Esophagus muscularis mucosa (tissue), 4 donors: ENCODE data around the gene ATP9A. TPM values are rescaled to one million over a fixed set of nuclear protein-coding genes. Genes with fewer than 3 reads are reported as not detected.

Source experiments
- DNase-seq: peaks from one replicate; pipeline ENCODE4 v3.0.0-alpha.2; 2017; ENCODE audit errors: extremely low spot score
- H3K27ac ChIP-seq, 4 donors: fragments of 200-600 bp; sonication (generic); replicated peaks in 1 of 4; 1 replicate in 3 of 4; 2 replicates in 1 of 4; pipeline ENCODE4 v1.5.1; 2016 to 2019; ENCODE audit warnings: mild to moderate bottlenecking in 1 of 4
- H3K27me3 ChIP-seq, 4 donors: fragments of 200-600 bp; sonication (generic); one replicate each; pipeline versions ENCODE4 v1.5.1 to v1.6.0; 2016 to 2019
- H3K36me3 ChIP-seq, 4 donors: fragments of 200-600 bp; sonication (generic); one replicate each; pipeline ENCODE4 v1.5.1; 2016 to 2019
- H3K4me1 ChIP-seq, 4 donors: fragments of 200-600 bp; sonication (generic); one replicate each; pipeline ENCODE4 v1.5.1; 2016 to 2019
- H3K4me3 ChIP-seq, 4 donors: fragments of 200-600 bp; sonication (generic); 1 replicate in 2 of 4; 2 replicates in 2 of 4; pipeline ENCODE4 v1.5.1; 2016 to 2019; ENCODE audit warnings: mild to moderate bottlenecking in 4 of 4, moderate library complexity in 1 of 4
- H3K9me3 ChIP-seq, 4 donors: fragments of 200-600 bp; sonication (generic); 1 replicate in 3 of 4; 2 replicates in 1 of 4; pipeline ENCODE4 v1.5.1; 2016 to 2019
- EP300 ChIP-seq: sonication (generic); formaldehyde crosslinking; IDR thresholded peaks from one replicate; pipeline ENCODE4 v1.6.1; 2017; ENCODE audit warnings: antibody characterized with exemption
- POLR2A ChIP-seq: fragments of 450-650 bp; IDR thresholded peaks from one replicate; pipeline ENCODE4 v1.6.1; 2017; ENCODE audit warnings: antibody characterized with exemption, moderate library complexity, mild to moderate bottlenecking, low read depth
- POLR2AphosphoS5 ChIP-seq, 2 donors: sonication (generic); formaldehyde crosslinking; IDR thresholded peaks; one replicate each; pipeline ENCODE4 v1.6.1; 2017; ENCODE audit warnings: antibody characterized with exemption in 2 of 2
- WGBS: methylation state at CpG from one replicate; pipeline ENCODE4 v1.1.5; 2018; 5-methylcytosine and 5-hydroxymethylcytosine counted together
- intact Hi-C: fragments of 100-400 bp; cut with DNase I; formaldehyde crosslinking; loops from one replicate; pipeline ENCODE4 v1.15.1; 2023
- total RNA-seq, 4 donors: library from RNA; depleted of rRNA; stranded (reverse); fragments of >200 nt; gene quantifications; one replicate each; pipeline versions ENCODE4 v1.1.0 to v1.2.1, GENCODE V29; 2016
- TF ChIP-seq, protein P1 (sequence below), 3 experiments: fragments of 200-600 bp in 2 of 3; fragments of 450-650 bp in 1 of 3; sonication (generic) in 2 of 3; IDR thresholded peaks; one replicate each; pipeline ENCODE4 v1.5.1; 2017 to 2019; ENCODE audit warnings: antibody characterized with exemption in 3 of 3, mild to moderate bottlenecking in 2 of 3, moderate library complexity in 1 of 3

Gene ATP9A
- total RNA-seq, 4 donors from 2014 or later: 44.4 to 70.9 (median 56.0) TPM

DNA sequence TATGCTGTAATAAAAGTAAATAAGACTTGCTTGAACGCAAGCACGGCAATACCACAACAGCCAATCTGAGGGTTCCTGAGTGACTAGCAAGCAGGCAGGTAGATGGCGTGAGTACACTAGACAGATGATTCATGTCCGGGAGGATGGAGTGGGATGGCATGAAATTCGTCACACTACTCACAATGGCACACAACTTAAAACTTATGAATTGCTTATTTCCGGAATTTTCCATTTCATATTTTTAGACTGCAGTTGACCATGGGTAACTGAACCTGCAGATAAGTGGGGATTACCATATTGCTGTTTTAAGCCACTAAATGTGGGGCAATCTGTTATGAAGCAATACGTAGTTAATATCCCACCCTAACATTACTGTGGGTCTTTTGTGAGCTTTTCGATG is 132.1 kb downstream of the ATP9A start:
- Histone ChIP-seq H3K27me3 (no peaks in the 10 kb centered on the region), H3K36me3 (peaks cover 0 to 45% (median 2%) of the 10 kb centered on the region in 4 donors), H3K4me1 (peaks cover 13 to 24% (median 16%) of the 10 kb centered on the region in 4 donors), H3K4me3 (no peak overlapping the region), H3K27ac (no peak overlapping the region), H3K9me3 (no peaks in the 10 kb centered on the region)
- no peak for TF ChIP-seq EP300
- TF ChIP-seq POLR2A: no peak
- TF ChIP-seq, protein P1, sequence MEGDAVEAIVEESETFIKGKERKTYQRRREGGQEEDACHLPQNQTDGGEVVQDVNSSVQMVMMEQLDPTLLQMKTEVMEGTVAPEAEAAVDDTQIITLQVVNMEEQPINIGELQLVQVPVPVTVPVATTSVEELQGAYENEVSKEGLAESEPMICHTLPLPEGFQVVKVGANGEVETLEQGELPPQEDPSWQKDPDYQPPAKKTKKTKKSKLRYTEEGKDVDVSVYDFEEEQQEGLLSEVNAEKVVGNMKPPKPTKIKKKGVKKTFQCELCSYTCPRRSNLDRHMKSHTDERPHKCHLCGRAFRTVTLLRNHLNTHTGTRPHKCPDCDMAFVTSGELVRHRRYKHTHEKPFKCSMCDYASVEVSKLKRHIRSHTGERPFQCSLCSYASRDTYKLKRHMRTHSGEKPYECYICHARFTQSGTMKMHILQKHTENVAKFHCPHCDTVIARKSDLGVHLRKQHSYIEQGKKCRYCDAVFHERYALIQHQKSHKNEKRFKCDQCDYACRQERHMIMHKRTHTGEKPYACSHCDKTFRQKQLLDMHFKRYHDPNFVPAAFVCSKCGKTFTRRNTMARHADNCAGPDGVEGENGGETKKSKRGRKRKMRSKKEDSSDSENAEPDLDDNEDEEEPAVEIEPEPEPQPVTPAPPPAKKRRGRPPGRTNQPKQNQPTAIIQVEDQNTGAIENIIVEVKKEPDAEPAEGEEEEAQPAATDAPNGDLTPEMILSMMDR (IDR thresholded peaks at IDR 0.05): no peak
- no peak for TF ChIP-seq POLR2AphosphoS5 (IDR thresholded peaks at IDR 0.05)
- intact Hi-C loops: loop anchor here (5.0 kb wide), 1 partner anchor 446 kb away; no protein-coding TSS in a partner anchor
- WGBS: 88% methylated on average over 8 of the region's 8 CpGs
- DNase-seq: no peak

DNA sequence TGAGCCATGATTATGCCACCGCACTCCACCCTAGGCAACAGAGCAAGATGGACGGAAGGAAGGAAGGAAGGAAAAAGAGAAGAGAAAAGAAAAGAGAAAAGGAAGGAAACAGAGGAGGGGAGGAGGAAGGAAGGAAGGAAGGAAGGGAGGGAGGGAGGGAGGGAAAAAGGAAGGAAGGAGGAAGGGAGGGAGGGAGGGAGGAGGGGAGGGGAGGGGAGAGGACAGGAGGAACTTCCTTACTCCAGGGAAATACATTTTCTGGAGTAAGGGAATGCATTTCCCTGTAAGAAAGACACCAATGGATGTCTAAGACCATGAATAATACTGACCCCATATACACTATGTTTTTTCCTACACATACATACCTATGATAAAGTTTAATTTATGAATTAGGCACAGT is 132.5 kb downstream of the ATP9A start:
- Histone ChIP-seq H3K9me3 (no peaks in the 10 kb centered on the region), H3K27me3 (no peaks in the 10 kb centered on the region), H3K4me1 (peaks cover 18 to 28% (median 21%) of the 10 kb centered on the region in 4 donors), H3K27ac (no peak overlapping the region), H3K4me3 (no peak overlapping the region), H3K36me3 (peaks cover 0 to 44% (median 2%) of the 10 kb centered on the region in 4 donors)
- DNase-seq: no peak
- TF ChIP-seq, protein P1 (IDR thresholded peaks at IDR 0.05): no peak
- TF ChIP-seq POLR2AphosphoS5 (IDR thresholded peaks at IDR 0.05) (no peak), POLR2A (no peak), EP300 (no peak)
- intact Hi-C loops: loop anchor here (5.0 kb wide), 1 partner anchor 447 kb away; no protein-coding TSS in a partner anchor
- WGBS: 87% methylated on average over 2 of the region's 2 CpGs

DNA sequence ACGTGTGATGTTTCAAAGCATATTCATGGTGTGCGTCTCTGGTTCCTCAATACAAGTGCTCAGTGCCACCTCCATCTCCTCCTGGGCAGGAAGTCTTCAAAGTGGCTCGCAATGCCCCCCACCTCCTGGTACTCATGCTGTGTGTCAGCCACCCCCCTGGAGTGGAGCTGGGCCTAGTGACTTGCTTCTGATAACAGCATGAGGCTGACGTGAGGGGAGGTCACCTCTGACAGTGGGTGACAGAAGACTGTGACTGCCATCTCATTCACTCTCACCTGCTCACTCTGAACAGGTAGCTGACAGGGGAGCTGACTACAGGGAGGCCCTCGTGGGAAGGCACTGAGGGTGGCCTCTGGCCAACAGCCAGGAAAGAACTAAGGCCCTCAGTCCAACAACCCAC is 133.3 kb downstream of the ATP9A start:
- Histone ChIP-seq H3K4me3 (no peak overlapping the region), H3K27me3 (no peaks in the 10 kb centered on the region), H3K9me3 (no peaks in the 10 kb centered on the region), H3K4me1 (peaks cover 26 to 36% (median 29%) of the 10 kb centered on the region in 4 donors), H3K36me3 (peaks cover 0 to 37% (median under 1%) of the 10 kb centered on the region in 4 donors), H3K27ac (no peak overlapping the region)
- intact Hi-C loops: loop anchor here (5.0 kb wide), 1 partner anchor 447 kb away; no protein-coding TSS in a partner anchor
- WGBS: 78% methylated on average over 5 of the region's 5 CpGs
- no peak for DNase-seq
- TF ChIP-seq POLR2AphosphoS5 (IDR thresholded peaks at IDR 0.05) (no peak), POLR2A (no peak), EP300 (no peak)
- TF ChIP-seq, protein P1 (IDR thresholded peaks at IDR 0.05): no peak

- DNase-seq: no peak
- Histone ChIP-seq H3K36me3 (peaks cover 0 to 37% (median 0%) of the 10 kb centered on the region in 4 donors), H3K4me1 (peaks cover 30 to 34% (median 33%) of the 10 kb centered on the region in 4 donors), H3K4me3 (no peak overlapping the region), H3K27me3 (no peaks in the 10 kb centered on the region), H3K27ac (no peak overlapping the region), H3K9me3 (no peaks in the 10 kb centered on the region)
- 89% methylated on average over 6 of the region's 9 CpGs for WGBS
- intact Hi-C loops: no loop called here
- TF ChIP-seq, protein P1 (IDR thresholded peaks at IDR 0.05): no peak
- no peak for TF ChIP-seq POLR2A
- no peak for TF ChIP-seq EP300
- no peak for TF ChIP-seq POLR2AphosphoS5 (IDR thresholded peaks at IDR 0.05)
These were observed 133.9 kb downstream of the ATP9A start for GRCh38 chr20:51634257-51634656.

DNA sequence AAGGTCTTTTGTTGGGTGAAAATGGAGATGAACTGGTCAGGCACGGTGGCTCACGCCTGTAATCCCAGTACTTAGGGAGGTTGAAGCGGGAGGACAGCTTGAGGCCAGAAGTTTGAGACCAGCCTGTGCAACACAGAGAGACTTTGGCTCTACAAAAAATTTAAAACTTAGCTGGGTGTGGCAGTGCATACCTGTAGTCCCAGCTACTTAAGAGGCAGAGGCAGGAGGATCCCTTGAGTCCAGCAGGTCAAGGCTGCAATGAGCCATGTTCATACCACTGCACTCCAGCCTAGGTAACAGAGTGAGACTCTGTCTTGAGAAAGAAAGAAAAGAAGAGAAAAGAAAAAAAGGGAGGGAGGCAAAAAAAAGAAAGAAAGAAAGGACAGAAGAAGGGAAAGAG is 134.8 kb downstream of the ATP9A start:
- Histone ChIP-seq H3K4me3 (no peak overlapping the region), H3K27me3 (no peaks in the 10 kb centered on the region), H3K36me3 (peaks cover 0 to 34% (median 2%) of the 10 kb centered on the region in 4 donors), H3K9me3 (no peaks in the 10 kb centered on the region), H3K4me1 (peaks cover 30 to 40% (median 30%) of the 10 kb centered on the region in 4 donors), H3K27ac (no peak overlapping the region)
- intact Hi-C loops: no loop called here
- 89% methylated on average over 3 of the region's 3 CpGs for WGBS
- TF ChIP-seq, protein P1 (IDR thresholded peaks at IDR 0.05): no peak
- TF ChIP-seq POLR2A: no peak
- no peak for TF ChIP-seq EP300
- TF ChIP-seq POLR2AphosphoS5 (IDR thresholded peaks at IDR 0.05): no peak
- no peak for DNase-seq
